ENCODE data around the gene HSPB8.

DNA sequence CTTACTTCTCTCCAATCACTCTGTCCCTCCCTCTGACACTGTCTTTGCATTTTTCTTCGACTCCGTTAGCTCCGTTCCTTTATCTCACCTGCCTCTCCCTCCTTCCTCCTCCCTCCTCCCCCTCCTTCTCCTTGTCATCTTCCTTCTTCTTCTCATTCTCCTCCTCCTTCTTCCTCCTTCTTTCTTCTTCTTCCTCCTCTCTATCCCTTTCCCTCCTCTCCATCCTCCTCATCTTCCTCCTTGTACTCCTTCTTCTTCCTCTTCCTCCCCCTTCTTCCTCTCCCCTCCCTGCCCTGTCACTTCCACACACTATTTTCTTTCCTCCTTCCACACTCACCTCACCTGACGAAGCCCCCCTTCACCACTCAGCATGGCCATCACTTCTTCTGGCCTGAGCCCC, 53.0 kb downstream of the HSPB8 start:
- no peak for TF ChIP-seq POLR2AphosphoS5 (IDR thresholded peaks at IDR 0.05)
- TF ChIP-seq, protein P1, sequence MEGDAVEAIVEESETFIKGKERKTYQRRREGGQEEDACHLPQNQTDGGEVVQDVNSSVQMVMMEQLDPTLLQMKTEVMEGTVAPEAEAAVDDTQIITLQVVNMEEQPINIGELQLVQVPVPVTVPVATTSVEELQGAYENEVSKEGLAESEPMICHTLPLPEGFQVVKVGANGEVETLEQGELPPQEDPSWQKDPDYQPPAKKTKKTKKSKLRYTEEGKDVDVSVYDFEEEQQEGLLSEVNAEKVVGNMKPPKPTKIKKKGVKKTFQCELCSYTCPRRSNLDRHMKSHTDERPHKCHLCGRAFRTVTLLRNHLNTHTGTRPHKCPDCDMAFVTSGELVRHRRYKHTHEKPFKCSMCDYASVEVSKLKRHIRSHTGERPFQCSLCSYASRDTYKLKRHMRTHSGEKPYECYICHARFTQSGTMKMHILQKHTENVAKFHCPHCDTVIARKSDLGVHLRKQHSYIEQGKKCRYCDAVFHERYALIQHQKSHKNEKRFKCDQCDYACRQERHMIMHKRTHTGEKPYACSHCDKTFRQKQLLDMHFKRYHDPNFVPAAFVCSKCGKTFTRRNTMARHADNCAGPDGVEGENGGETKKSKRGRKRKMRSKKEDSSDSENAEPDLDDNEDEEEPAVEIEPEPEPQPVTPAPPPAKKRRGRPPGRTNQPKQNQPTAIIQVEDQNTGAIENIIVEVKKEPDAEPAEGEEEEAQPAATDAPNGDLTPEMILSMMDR (IDR thresholded peaks at IDR 0.05) = no peak
